ENCODE data around the gene DLGAP1. TPM values are rescaled to one million over a fixed set of nuclear protein-coding genes. Genes with fewer than 3 reads are reported as not detected.
"Not testable (repeated sequence)": the region's sequence is repeated elsewhere in the genome, so short reads cannot be mapped to it uniquely, and the experiment has no call there.

The DLGAP1 gene
- total and polyA plus RNA-seq, 5 experiments from 2014 or later, result not detected

DNA sequence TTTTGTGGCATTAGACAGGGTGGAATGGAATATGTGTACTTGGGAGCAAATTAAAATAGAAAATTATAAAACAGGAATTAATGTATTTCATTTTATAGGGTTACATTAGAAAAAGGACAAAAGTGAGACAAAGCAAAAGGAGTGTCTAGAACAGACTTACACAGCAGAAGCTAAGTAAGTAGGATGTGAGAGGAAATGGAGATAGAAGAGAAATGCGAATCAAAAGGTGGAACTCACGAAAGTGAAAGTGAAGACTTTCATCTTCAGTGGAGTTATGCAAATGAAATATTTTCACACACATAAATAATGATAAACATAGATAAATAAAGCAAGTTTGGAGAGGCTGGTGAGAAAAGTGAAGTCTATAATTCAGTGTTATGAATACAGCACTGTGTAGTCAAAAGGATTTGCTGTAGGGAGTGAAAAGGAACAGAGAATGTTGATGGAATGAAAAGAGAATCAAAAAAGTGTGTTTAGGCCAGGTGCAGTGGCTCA lies 94.8 kb downstream of the DLGAP1 start:
- ATAC-seq, result no peak
- Mint-ChIP-seq H3K4me3 (no peak overlapping the region), H3K9me3 (peaks cover 4 to 35% (median 11%) of the 10 kb centered on the region in 9 donors), H3K36me3 (peaks cover 0 to 7% (median 0%) of the 10 kb centered on the region in 3 donors), H3K27ac (no peak overlapping the region), H3K4me1 (no peaks in the 10 kb centered on the region), H3K27me3 (peaks cover 0 to 8% (median 0%) of the 10 kb centered on the region in 5 donors)
- no peak for DNase-seq
- POLR2A ChIA-PET, result no interaction called here

DNA sequence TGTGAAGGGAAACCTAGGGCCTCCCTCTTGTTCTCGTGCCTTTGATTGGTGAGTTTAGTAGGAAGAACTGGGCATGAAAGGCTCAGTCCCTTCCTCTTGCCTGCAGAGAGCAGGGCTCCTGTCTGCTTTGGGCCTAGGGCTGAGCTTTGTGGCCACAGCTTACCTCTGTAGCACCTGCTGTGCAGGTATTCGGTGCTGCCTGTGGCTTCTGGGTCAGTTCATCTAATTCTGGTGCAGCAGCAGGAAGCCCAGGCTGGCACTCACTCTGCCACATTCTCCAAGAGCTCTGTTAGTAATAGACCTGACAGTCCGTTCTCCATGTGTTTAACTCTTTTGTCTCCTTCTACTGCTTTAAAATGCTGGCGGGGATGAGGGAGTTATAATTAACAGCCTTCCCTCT lies 96.5 kb downstream of the DLGAP1 start:
- H3K9me3 Mint-ChIP-seq, result peaks cover 0 to 37% (median 10%) of the 10 kb centered on the region in 9 donors
- H3K4me3 Mint-ChIP-seq, result no peak overlapping the region
- no peak overlapping the region for H3K27ac Mint-ChIP-seq
- no peaks in the 10 kb centered on the region for H3K4me1 Mint-ChIP-seq
- DNase-seq, result no peak
- H3K36me3 Mint-ChIP-seq, result peaks cover 0 to 7% (median 0%) of the 10 kb centered on the region in 3 donors
- peaks cover 0 to 8% (median 0%) of the 10 kb centered on the region in 5 donors for H3K27me3 Mint-ChIP-seq
- ATAC-seq, result no peak
- POLR2A ChIA-PET, result no interaction called here

DNA sequence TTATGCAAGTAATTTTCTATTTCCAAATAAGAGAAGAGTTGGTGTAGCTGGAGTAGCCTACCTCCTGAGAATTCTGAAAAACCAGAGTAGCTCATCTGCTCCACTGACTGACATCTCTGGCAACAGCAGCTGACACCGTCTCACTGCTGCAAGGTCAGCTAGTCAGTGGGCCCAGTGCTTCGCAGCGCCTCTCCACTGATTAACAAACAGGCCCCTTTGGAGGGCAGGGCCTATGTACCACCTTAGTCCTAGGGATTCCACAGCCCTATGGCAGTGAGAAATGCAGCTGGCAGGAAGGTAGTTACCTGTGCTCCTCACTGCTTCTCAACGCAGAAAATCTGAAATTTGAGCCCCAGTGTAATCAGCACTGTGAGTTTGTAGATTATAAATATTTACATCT lies 97.5 kb downstream of the DLGAP1 start:
- Mint-ChIP-seq H3K27me3 (peaks cover 0 to 8% (median 0%) of the 10 kb centered on the region in 5 donors), H3K4me3 (no peak overlapping the region), H3K4me1 (no peaks in the 10 kb centered on the region), H3K36me3 (no peaks in the 10 kb centered on the region), H3K27ac (no peak overlapping the region), H3K9me3 (peaks cover 0 to 37% (median 10%) of the 10 kb centered on the region in 9 donors)
- no peak for ATAC-seq
- DNase-seq, result no peak
- POLR2A ChIA-PET, result no interaction called here

DNA sequence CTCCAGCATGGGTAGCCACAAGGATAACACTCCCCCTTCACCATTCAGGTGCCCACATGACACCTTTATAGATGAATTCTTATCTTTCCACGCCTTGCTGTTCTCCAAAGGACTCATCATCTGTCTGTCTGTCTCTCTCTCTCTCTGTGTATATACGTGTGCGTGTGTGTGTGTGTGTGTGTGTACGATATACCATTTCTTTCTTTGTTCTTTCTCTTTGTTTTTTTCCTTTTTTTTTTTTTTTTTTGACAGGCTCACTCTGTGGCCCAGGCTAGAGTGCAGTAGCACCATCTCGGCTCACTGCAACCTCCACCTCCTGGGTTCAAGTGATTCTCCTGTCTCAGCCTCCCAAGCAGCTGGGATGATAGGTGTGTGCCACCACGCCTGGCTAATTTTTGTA lies 98.2 kb downstream of the DLGAP1 start:
- no peaks in the 10 kb centered on the region for H3K36me3 Mint-ChIP-seq
- H3K27me3 Mint-ChIP-seq, result peaks cover 0 to 8% (median 0%) of the 10 kb centered on the region in 5 donors
- POLR2A ChIA-PET, result no interaction called here
- peak overlapping the region in 1 of 10 donors; percentile 11 for H3K27ac Mint-ChIP-seq
- H3K4me1 Mint-ChIP-seq, result no peaks in the 10 kb centered on the region
- H3K4me3 Mint-ChIP-seq, result no peak overlapping the region
- no peak for ATAC-seq
- H3K9me3 Mint-ChIP-seq, result peaks cover 0 to 37% (median 11%) of the 10 kb centered on the region in 9 donors
- no peak for DNase-seq

DNA sequence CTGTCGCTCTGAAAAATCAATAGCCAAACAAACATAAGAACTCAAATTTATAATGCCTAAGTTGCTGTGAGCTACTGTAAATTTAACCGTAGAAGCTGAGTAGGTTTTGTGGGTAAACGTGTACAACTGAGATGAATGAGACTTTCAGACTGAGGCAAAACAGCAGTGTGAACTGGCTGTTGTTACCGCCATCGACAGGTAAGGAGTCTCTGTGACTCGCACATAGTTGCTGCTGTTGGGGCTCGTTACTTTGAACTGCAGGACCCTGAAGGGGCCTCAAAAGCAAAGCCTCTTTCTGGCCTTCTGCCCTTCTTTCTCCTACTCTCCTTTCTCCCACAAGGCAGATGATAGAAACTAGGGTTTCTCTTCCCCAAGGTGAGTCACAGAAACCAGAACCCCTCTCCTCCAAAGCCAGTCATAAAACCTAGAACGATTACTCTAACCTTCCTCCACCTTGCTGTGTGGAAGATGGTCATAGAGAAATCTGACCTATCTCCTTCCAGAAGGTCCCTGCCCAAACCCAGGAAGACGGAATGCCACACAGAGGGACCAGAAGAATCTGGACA lies 101.2 kb downstream of the DLGAP1 start:
- H3K36me3 Mint-ChIP-seq, result no peaks in the 10 kb centered on the region
- no peaks in the 10 kb centered on the region for H3K4me1 Mint-ChIP-seq

DNA sequence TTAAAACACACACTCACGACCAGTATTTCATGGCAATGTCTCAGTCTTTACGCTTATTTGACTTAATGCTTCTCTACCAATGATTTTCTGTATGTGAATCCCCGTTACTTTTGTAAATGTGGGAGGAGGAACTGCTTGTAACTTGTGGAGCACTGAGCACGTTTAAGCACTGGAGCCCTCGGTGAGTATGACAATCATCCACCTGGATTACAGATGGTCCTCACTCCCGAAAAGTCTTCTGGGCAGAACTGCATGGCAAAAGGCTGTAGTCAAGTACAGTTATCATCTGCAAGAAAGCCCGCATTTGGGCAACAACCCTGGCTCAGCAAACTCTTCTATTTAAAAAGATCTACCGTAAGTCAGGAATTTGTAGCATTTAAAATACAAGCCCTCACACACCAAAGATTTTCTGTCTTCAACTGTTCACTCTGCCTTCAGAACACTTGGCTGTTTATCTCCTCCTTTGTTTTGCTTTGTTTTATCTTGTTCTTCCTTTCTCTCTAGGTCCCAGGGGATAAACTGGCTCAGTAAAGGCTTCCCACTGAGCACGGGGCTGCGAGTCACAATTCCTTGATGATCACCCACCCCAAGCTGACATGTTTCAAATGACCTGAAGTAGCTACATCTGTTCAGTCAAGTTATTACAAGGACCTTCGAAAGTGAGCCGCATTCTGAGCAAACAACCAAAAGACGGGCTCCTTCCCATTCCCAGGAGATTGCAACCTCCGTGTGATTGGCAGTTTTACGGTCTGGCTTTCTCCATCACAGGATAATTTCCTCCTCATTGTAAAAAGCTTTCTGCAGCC lies 102.2 kb downstream of the DLGAP1 start:
- Mint-ChIP-seq H3K4me1 (no peaks in the 10 kb centered on the region), H3K4me3 (no peak overlapping the region), H3K36me3 (no peaks in the 10 kb centered on the region), H3K27ac (no peak overlapping the region), H3K9me3 (peaks cover 0 to 28% (median 9%) of the 10 kb centered on the region in 9 donors), H3K27me3 (peaks cover 0 to 8% (median 0%) of the 10 kb centered on the region in 5 donors)
- POLR2A ChIA-PET, result no interaction called here
- ATAC-seq, result no peak
- no peak for DNase-seq

More for the DNA sequence above, 101.2 kb downstream of the DLGAP1 start:
- Mint-ChIP-seq H3K27ac (no peak overlapping the region), H3K4me3 (no peak overlapping the region), H3K27me3 (peaks cover 0 to 8% (median 0%) of the 10 kb centered on the region in 5 donors), H3K9me3 (peaks cover 0 to 28% (median 9%) of the 10 kb centered on the region in 9 donors)
- POLR2A ChIA-PET, result no interaction called here
- no peak for ATAC-seq
- DNase-seq, result no peak

DNA sequence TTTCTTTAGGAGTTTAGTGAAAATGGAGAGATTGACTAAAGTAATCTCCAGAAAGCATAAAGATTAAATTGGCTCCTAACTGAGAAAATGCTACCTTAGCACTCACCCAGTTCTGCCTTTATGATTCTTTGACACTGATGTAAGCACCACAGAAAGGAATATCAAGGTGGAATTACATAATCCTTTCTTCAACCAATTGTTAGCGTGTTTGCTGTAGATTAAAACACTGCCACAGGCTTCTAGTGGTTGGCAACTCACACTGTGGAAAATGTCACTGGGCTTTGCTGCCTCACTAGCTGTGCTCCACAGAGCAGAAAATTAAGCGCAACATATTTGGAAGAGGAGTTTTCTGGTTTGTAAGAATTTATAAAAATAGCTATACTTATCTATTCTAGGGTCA lies 104.1 kb downstream of the DLGAP1 start:
- H3K4me1 Mint-ChIP-seq, result no peaks in the 10 kb centered on the region
- H3K27me3 Mint-ChIP-seq, result peaks cover 0 to 2% (median 0%) of the 10 kb centered on the region in 5 donors
- POLR2A ChIA-PET, result no interaction called here
- H3K36me3 Mint-ChIP-seq, result no peaks in the 10 kb centered on the region
- no peak overlapping the region for H3K27ac Mint-ChIP-seq
- no peak overlapping the region for H3K4me3 Mint-ChIP-seq
- peaks cover 0 to 23% (median 5%) of the 10 kb centered on the region in 9 donors for H3K9me3 Mint-ChIP-seq
- ATAC-seq (no peak), DNase-seq (no peak)

DNA sequence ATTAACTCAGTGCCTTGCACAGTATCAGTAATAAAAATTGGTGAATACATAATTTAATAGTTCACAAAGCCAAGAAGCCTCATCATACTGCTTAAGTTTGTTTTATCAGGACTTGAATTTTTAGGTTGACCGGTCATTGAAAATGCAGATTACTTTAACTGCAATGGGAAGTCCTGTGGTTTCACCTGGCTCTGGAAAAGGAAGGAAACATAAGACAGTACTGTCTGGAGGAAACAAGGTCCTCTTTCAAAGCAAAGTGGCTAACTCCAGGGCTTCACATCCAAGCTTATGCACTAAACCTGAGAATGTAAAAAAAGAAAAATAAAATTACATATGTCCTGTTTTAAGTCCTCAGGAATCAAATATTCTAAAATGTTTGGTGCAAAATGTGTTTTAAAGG lies 119.7 kb downstream of the DLGAP1 start:
- ATAC-seq, result no peak
- Mint-ChIP-seq H3K27me3 (no peaks in the 10 kb centered on the region), H3K36me3 (peaks cover 0 to 5% (median 0%) of the 10 kb centered on the region in 3 donors), H3K27ac (no peak overlapping the region), H3K4me1 (no peaks in the 10 kb centered on the region), H3K4me3 (no peak overlapping the region), H3K9me3 (peaks cover 0 to 26% (median 7%) of the 10 kb centered on the region in 9 donors)
- no peak for DNase-seq
- POLR2A ChIA-PET, result no interaction called here

DNA sequence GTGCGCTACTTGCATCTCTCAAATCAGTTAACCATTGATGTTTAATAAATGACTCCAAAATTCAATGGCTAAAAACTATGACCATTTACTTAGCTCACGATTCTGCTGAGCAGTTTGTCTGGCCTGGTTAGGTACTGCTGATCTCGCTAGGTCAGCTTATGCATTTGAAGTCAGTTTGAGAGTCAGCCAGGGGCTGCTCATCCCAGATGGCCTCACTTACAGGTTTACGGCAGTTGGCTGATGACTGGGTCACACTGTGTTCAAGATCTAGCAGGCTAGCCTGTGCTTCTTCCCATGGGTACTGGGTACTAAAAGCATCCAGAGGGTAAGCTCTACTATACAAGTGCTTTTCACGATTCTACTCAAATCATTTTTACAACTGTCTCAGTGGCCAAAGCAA lies 122.1 kb downstream of the DLGAP1 start:
- Mint-ChIP-seq H3K4me3 (no peak overlapping the region), H3K4me1 (no peaks in the 10 kb centered on the region), H3K27ac (no peak overlapping the region), H3K27me3 (no peaks in the 10 kb centered on the region), H3K36me3 (peaks cover 0 to 5% (median 0%) of the 10 kb centered on the region in 3 donors), H3K9me3 (peaks cover 0 to 34% (median 7%) of the 10 kb centered on the region in 9 donors)
- ATAC-seq, result no peak
- no peak for DNase-seq
- POLR2A ChIA-PET, result no interaction called here

DNA sequence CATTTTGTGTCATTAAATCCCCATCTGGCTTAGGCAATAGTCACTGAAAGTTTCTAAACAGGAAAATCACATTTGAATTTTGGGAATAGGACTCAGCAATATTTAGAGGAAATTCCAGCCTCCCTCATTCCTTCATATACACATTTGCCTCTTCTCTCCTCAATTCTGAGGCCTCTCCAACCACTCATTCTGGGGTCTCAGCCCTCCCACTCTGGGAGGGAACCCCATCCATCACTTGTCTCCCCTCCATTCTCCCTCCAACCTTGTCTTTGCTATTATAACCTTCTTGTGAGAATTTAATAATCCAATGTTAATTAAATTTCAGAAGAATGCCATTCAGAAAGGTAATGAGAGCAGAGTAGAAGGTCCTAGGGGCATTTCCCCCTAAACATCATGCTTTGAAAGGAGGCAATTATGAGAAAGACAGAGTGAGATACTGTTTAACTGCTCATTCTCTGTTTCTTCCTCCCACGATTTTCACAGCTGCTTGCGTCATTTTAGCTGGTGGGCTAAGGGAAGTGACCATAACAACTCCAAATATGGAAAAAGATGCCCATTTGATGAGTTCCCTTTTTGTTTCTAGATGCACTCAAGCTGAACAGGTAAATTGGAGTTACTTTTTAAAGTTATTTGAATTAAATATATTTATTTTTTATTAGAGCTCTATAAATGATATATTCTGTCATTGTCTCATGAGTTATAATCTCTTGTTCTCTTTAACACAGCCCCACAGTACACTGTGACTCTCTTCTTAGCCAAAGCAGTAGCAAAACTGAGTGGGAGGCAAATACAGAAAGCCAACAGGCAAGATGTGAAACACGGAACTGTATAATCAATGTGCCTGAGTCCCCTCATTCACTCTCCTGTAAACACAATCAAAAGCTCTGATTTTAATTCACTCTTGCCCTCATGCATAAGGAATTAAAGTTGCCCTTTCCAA lies 135.1 kb downstream of the DLGAP1 start:
- Mint-ChIP-seq H3K27me3 (no peaks in the 10 kb centered on the region), H3K9me3 (peaks cover 0 to 18% (median 3%) of the 10 kb centered on the region in 9 donors), H3K4me3 (no peak overlapping the region), H3K36me3 (no peaks in the 10 kb centered on the region), H3K4me1 (no peaks in the 10 kb centered on the region), H3K27ac (no peak overlapping the region)
- DNase-seq, result no peak
- POLR2A ChIA-PET, result no interaction called here
- ATAC-seq, result no peak

DNA sequence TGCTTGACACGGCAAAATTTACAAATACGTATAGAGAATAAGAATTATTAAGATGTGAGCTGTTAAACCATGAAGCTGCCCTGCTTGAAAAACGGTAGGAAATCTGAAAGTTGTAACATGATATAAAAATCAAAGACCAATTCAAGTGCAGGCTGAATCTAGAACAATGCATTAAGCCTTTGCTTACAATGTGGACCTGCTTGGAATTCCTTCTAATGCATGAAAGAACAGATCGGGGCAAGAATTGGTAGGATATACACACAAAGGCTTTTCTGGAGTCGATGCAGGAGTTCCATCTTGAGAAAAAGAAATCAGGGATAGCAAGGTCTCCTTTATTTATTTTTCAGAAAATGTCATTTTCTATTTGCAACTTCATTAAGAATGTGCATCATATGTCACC lies 136.8 kb downstream of the DLGAP1 start:
- POLR2A ChIA-PET, result no interaction called here
- Mint-ChIP-seq H3K27ac (no peak overlapping the region), H3K4me1 (no peaks in the 10 kb centered on the region), H3K4me3 (no peak overlapping the region), H3K36me3 (no peaks in the 10 kb centered on the region), H3K9me3 (peaks cover 0 to 9% (median 0%) of the 10 kb centered on the region in 9 donors), H3K27me3 (no peaks in the 10 kb centered on the region)
- DNase-seq (no peak), ATAC-seq (no peak)

DNA sequence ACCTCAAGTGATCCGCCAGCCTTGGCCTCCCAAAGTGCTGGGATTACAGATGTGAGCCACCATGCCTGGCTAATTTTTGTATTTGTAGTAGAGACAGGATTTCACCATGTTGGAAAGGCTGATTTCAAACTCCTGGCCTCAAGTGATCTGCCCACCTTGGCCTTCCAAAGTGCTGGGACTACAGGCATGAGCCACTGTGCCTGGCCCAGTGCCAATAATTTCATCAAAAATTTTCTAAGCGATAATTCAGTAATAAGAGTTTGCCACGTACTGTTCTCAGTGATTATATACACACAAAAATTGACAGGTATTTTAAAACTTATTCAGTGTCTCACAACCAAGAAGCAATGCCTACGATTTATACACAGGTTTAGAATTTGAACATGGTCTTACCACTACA lies 143.2 kb downstream of the DLGAP1 start:
- H3K36me3 Mint-ChIP-seq, ATAC-seq, H3K27ac Mint-ChIP-seq, H3K4me3 Mint-ChIP-seq, H3K27me3 Mint-ChIP-seq, POLR2A ChIA-PET, DNase-seq, H3K9me3 Mint-ChIP-seq, H3K4me1 Mint-ChIP-seq: not testable (repeated sequence)

DNA sequence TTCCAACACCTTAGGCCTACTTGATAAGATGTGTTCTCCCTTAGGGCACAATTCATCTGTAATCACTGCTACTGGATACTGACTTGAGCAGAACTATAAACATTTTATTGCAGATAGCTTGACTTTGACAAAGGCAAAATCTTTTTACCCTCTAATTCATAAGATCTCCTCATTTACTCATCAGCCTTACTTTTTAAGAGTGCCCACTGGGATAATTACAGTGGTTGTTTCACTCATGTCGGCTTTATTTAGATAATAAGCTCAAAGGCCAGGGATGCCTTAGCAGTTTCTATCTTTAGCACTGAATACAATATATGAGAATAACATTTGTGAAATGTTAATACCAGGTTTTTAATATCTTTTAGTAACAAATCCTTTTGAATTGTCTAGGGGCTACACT lies 144.0 kb downstream of the DLGAP1 start:
- Mint-ChIP-seq H3K27me3 (no peaks in the 10 kb centered on the region), H3K9me3 (peaks cover 0 to 10% (median 0%) of the 10 kb centered on the region in 9 donors), H3K4me1 (no peaks in the 10 kb centered on the region), H3K36me3 (no peaks in the 10 kb centered on the region), H3K4me3 (no peak overlapping the region), H3K27ac (no peak overlapping the region)
- POLR2A ChIA-PET, result no interaction called here
- DNase-seq (no peak), ATAC-seq (no peak)
